Fibroblast of lung (primary cell): ENCODE measurements around the gene NUDT19.

Experiments used
- EZH2 ChIP-seq: IDR thresholded peaks from 2 replicates; pipeline ENCODE4 v1.5.1; 2012; ENCODE audit warnings: low read length, control low read depth, mild to moderate bottlenecking; ENCODE audit errors: missing control alignments
- TF ChIP-seq, protein P1 (sequence below), 2 donors: IDR thresholded peaks in 1 of 2; conservative IDR thresholded peaks in 1 of 2; 1 replicate in 1 of 2; 2 replicates in 1 of 2; pipeline ENCODE4 v1.5.1; 2011 to 2012; ENCODE audit warnings: low read length in 2 of 2, control low read depth in 1 of 2, inconsistent platforms in 1 of 2, low read depth in 1 of 2, mild to moderate bottlenecking in 1 of 2

- TF ChIP-seq, protein P1, sequence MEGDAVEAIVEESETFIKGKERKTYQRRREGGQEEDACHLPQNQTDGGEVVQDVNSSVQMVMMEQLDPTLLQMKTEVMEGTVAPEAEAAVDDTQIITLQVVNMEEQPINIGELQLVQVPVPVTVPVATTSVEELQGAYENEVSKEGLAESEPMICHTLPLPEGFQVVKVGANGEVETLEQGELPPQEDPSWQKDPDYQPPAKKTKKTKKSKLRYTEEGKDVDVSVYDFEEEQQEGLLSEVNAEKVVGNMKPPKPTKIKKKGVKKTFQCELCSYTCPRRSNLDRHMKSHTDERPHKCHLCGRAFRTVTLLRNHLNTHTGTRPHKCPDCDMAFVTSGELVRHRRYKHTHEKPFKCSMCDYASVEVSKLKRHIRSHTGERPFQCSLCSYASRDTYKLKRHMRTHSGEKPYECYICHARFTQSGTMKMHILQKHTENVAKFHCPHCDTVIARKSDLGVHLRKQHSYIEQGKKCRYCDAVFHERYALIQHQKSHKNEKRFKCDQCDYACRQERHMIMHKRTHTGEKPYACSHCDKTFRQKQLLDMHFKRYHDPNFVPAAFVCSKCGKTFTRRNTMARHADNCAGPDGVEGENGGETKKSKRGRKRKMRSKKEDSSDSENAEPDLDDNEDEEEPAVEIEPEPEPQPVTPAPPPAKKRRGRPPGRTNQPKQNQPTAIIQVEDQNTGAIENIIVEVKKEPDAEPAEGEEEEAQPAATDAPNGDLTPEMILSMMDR (conservative IDR thresholded peaks at IDR 0.05 in 1 of 2, IDR thresholded peaks at IDR 0.05 in 1 of 2; ENCODE audit: low read depth in 1 of 2, low read length in 2 of 2), result no peak
- TF ChIP-seq EZH2, result no peak
Observed at GRCh38 chr19:32676895-32677359, 14.7 kb upstream of the NUDT19 start.
